Heart right ventricle (tissue), 16 donors: Measurements from ENCODE around the gene DAPP1. TPM values are rescaled to one million over a fixed set of nuclear protein-coding genes. Genes with fewer than 3 reads are reported as not detected.

Experiments
- ATAC-seq, 8 donors: fragments of 200-7000 bp; cut with Tn5 transposase; one replicate each; pipeline ENCODE4 v1.9.1; 2020; ENCODE audit warnings: mild to moderate bottlenecking in 8 of 8, moderate library complexity in 8 of 8, moderate number of reproducible peaks in 1 of 8
- DNase-seq, 2 donors: peaks; one replicate each; pipeline ENCODE4 v3.0.0-alpha.2; 2020
- H3K27ac ChIP-seq, 10 donors: fragments of 200-600 bp; sonication (generic) in 2 of 10; one replicate each; pipeline versions ENCODE4 v1.5.0 to v1.8.0; 2020 to 2022; ENCODE audit warnings: mild to moderate bottlenecking in 3 of 10
- H3K27me3 ChIP-seq, 7 donors: fragments of 200-600 bp; one replicate each; pipeline ENCODE4 v1.8.0; 2021 to 2022; ENCODE audit warnings: mild to moderate bottlenecking in 2 of 7
- H3K36me3 ChIP-seq, 9 donors: fragments of 200-600 bp; sonication (generic) in 1 of 9; one replicate each; pipeline versions ENCODE4 v1.5.0 to v1.8.0; 2020 to 2022; ENCODE audit warnings: mild to moderate bottlenecking in 2 of 9
- H3K4me1 ChIP-seq, 9 donors: fragments of 200-600 bp; sonication (generic) in 1 of 9; one replicate each; pipeline versions ENCODE4 v1.5.0 to v1.8.0; 2020 to 2022; ENCODE audit warnings: mild to moderate bottlenecking in 4 of 9
- H3K4me3 ChIP-seq, 10 donors: fragments of 200-600 bp; sonication (generic) in 2 of 10; one replicate each; pipeline versions ENCODE4 v1.5.0 to v1.8.0; 2020 to 2022; ENCODE audit warnings: mild to moderate bottlenecking in 7 of 10, moderate library complexity in 2 of 10
- H3K9me3 ChIP-seq, 11 donors: fragments of 200-600 bp in 10 of 11; sonication (generic) in 2 of 11; one replicate each; pipeline versions ENCODE4 v1.5.0 to v1.8.0; 2013 to 2022; ENCODE audit warnings: mild to moderate bottlenecking in 2 of 11, control low read depth in 1 of 11, moderate library complexity in 1 of 11
- WGBS, 2 donors: extraction: QIAGEN DNeasy Blood & Tissue Kit; methylation state at CpG; one replicate each; pipeline ENCODE4 v1.1.7; 2013; ENCODE audit warnings: inconsistent platforms in 1 of 2; 5-methylcytosine and 5-hydroxymethylcytosine counted together
- intact Hi-C, 10 donors: fragments of 100-400 bp; cut with DNase I; formaldehyde crosslinking; loops; one replicate each; pipeline versions ENCODE4 v1.11.1 to v1.14.2; 2022
- polyA plus RNA-seq, 2 donors: library from polyadenylated mRNA; stranded (reverse); fragments of 200-250 nt; gene quantifications; one replicate each; pipeline ENCODE4 v1.2.3, GENCODE V29; 2013
- total RNA-seq, 10 donors: library from RNA; stranded (reverse); fragmentation: NEBNext Ultra II Directional in 3 of 10; extraction: Animal tissue kit (Norgen Biotek cat#: 25700) in 3 of 10; gene quantifications; one replicate each; pipeline versions ENCODE4 v1.2.1 to v1.2.4, GENCODE V29; 2021 to 2023
- TF ChIP-seq, protein P1 (sequence below), 9 donors: fragments of 200-600 bp; sonication (generic) in 2 of 9; IDR thresholded peaks; one replicate each; pipeline versions ENCODE4 v1.5.0 to v1.8.0; 2021 to 2022; ENCODE audit warnings: antibody characterized with exemption in 9 of 9, mild to moderate bottlenecking in 5 of 9, moderate library complexity in 1 of 9
- donor health status: Arrhythmogenic right ventricular cardiomyopathy.
- donor health status: ischemic (EF 13 %, LVEDD 7.1; RV severe dilation, severe dysfunction).
- donor health status: healthy with polysubstance abuse.
- donor health status: DM: no; HTN: yes; CAD: no.
- donor health status: DM: no; HTN: no; CAD: no.
- donor health status: ischemic (EF 25% LVEDD 6.9; RV normal size, moderate dysfunction).
- donor health status: ischemic (EF 25% LVEDD 5.7; RV mildly dilated, moderate dysfunction).
- donor health status: healthy.
- donor health status: DM: yes; HTN: yes; CAD: no.
- donor health status: Ischemic cardiomyopathy.
- donor health status: ischemic (EF 35%, LVEDD 5.7; RV mildly dilated, moderate dysfunction).
- donor health status: nonischemic (EF 11% LVEDD 7.7; RV severe dilation, severe dysfunction).
- donor health status: DM: yes; HTN: yes; CAD: no.
- donor health status: PGD.
- donor health status: ischemic (EF 29% LVEDD 5.4; RV normal size, mild dysfunction).
- donor health status: nonischemic (EF 23%, LVEDD 6.1; RV moderate dilation, normal function).

Gene DAPP1
- total and polyA plus RNA-seq, 12 donors = 0.16 to 5.4 (median 0.34) TPM; not detected in 1

DNA sequence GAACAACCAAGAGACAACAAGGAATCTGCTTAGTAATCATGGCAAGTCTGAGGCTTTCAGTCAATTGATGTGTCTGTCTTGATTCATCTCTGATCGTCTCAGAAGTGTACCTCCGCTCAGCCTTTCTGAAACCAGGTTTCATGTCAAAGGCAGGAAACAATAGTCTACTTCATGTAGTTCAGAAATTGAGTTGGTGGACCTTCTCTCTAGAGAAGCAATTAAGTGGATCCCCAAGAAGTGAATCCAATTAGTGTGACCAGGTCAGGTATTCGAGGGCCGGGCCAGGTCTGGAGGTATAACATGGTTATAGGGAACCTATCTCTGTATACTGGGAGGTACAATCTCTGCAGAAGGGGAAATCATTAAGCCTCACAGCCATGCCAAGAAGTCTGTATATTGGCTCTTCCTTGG is 32.0 kb downstream of the DAPP1 start:
- peaks cover 0 to 3% (median 0%) of the 10 kb centered on the region in 9 donors for H3K36me3 ChIP-seq
- DNase-seq (no peak), ATAC-seq (no peak)
- TF ChIP-seq, protein P1, sequence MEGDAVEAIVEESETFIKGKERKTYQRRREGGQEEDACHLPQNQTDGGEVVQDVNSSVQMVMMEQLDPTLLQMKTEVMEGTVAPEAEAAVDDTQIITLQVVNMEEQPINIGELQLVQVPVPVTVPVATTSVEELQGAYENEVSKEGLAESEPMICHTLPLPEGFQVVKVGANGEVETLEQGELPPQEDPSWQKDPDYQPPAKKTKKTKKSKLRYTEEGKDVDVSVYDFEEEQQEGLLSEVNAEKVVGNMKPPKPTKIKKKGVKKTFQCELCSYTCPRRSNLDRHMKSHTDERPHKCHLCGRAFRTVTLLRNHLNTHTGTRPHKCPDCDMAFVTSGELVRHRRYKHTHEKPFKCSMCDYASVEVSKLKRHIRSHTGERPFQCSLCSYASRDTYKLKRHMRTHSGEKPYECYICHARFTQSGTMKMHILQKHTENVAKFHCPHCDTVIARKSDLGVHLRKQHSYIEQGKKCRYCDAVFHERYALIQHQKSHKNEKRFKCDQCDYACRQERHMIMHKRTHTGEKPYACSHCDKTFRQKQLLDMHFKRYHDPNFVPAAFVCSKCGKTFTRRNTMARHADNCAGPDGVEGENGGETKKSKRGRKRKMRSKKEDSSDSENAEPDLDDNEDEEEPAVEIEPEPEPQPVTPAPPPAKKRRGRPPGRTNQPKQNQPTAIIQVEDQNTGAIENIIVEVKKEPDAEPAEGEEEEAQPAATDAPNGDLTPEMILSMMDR (IDR thresholded peaks at IDR 0.05) = no peak
- H3K27me3 ChIP-seq = no peaks in the 10 kb centered on the region
- 93 to 94% methylated on average over 4 of the region's 4 CpGs for WGBS, 2 donors
- no peak overlapping the region for H3K4me3 ChIP-seq
- intact Hi-C loops = no loop called here
- H3K9me3 ChIP-seq = no peaks in the 10 kb centered on the region
- H3K4me1 ChIP-seq = peaks cover 0 to 45% (median 0%) of the 10 kb centered on the region in 9 donors
- no peak overlapping the region for H3K27ac ChIP-seq

DNA sequence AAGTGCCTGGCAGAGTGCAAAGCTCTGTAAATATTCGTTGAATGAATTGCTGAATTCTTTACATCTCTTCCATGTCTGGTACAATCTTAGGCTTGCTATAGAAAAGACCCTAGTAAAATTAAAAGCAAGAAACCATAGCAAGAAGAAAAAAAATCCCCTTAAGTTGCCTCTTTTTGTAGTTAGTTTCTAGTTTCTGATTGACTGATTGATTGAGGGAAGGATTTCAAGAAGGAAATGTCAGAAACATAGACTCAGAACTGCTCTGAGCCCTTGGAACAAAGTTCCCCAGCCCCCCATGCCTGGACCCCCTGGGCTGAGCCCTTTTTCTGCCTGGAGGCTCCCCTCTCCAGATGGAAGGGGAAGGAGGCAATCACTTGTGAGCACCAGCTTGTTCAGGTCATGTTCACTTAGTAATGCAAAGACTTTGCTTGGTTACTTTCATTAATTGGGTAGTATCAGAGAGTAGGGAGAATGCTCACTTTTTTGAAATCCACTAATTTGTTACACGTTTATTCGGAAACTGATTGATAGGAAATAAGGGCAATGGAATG is 35.6 kb downstream of the DAPP1 start:
- no peaks in the 10 kb centered on the region for H3K9me3 ChIP-seq
- 84 to 86% methylated on average over 3 of the region's 3 CpGs for WGBS, 2 donors
- no peak for DNase-seq
- H3K36me3 ChIP-seq = peaks cover 0 to 7% (median 0%) of the 10 kb centered on the region in 9 donors
- ATAC-seq = no peak
- TF ChIP-seq, protein P1 (IDR thresholded peaks at IDR 0.05) = no peak
- intact Hi-C loops = no loop called here
- H3K27me3 ChIP-seq = no peaks in the 10 kb centered on the region
- no peak overlapping the region for H3K27ac ChIP-seq
- peaks cover 0 to 47% (median 0%) of the 10 kb centered on the region in 9 donors for H3K4me1 ChIP-seq
- no peak overlapping the region for H3K4me3 ChIP-seq

DNA sequence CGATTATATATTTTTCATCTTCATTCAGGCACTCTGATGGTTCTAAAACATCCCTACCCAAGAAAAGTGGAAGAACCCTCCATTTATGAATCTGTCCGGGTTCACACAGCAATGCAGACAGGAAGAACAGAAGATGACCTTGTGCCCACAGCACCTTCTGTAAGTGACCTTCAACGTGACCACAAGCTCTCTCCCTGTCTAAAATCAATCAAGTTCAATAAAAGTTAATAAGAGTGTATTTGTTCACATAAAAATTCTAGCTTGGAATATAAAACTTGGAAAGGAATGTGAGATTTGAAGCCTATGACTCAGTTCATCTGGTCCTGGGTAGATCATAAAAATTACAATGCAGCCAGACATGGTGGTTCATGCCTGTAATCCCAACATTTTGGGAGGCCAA is 36.6 kb downstream of the DAPP1 start:
- no peaks in the 10 kb centered on the region for H3K27me3 ChIP-seq
- ATAC-seq = no peak
- intact Hi-C loops = no loop called here
- H3K4me3 ChIP-seq = no peak overlapping the region
- peaks cover 0 to 46% (median 0%) of the 10 kb centered on the region in 9 donors for H3K4me1 ChIP-seq
- no peak for DNase-seq
- H3K36me3 ChIP-seq = peaks cover 0 to 7% (median 0%) of the 10 kb centered on the region in 9 donors
- WGBS, 2 donors = 78 to 80% methylated on average over 3 of the region's 3 CpGs
- H3K27ac ChIP-seq = no peak overlapping the region
- H3K9me3 ChIP-seq = no peaks in the 10 kb centered on the region
- TF ChIP-seq, protein P1 (IDR thresholded peaks at IDR 0.05) = no peak

DNA sequence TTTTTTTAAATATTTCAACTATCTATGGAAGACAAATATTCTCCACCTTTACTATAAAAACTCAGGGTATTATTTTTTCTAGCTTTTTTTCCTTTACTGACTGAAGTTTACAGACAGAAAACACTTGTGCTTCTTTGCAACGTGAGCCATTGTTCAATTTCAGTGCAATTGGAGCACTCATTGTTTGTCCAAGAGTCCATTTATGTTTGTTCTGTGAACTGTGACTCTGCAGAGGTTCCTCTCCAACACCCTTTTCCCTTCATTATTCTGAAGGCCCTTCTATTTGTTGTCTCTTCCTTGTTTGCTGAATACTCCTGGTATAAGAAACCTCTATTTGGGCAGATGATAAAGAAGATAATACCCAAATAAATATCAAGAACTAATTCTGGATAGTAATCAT is 37.4 kb downstream of the DAPP1 start:
- ATAC-seq = no peak
- H3K9me3 ChIP-seq = no peaks in the 10 kb centered on the region
- TF ChIP-seq, protein P1 (IDR thresholded peaks at IDR 0.05) = no peak
- no peak for DNase-seq
- 66 to 74% methylated on average over 1 of the region's 1 CpG for WGBS, 2 donors
- intact Hi-C loops = no loop called here
- peaks cover 0 to 50% (median 0%) of the 10 kb centered on the region in 9 donors for H3K4me1 ChIP-seq
- peak overlapping the region in 1 of 10 donors; percentile 86 for H3K27ac ChIP-seq
- H3K36me3 ChIP-seq = peaks cover 0 to 7% (median 0%) of the 10 kb centered on the region in 9 donors
- no peak overlapping the region for H3K4me3 ChIP-seq
- no peaks in the 10 kb centered on the region for H3K27me3 ChIP-seq
